WERI-Rb-1 (cell line): Measurements from ENCODE around the gene EFNA1.

Source experiments
- DNase-seq: peaks from one replicate; pipeline ENCODE4 v3.0.0-alpha.2; 2020
- H3K27ac ChIP-seq: fragments of 250-450 bp; sonication (Bioruptor Pico); 2 replicates; pipeline ENCODE4 v1.5.1; 2020; ENCODE audit warnings: mild to moderate bottlenecking, moderate library complexity
- H3K27me3 ChIP-seq: fragments of 250-450 bp; sonication (Bioruptor Pico); 2 replicates; pipeline ENCODE4 v1.5.1; 2021; ENCODE audit warnings: mild to moderate bottlenecking, low read depth, moderate library complexity; ENCODE audit not compliant: insufficient read depth, severe bottlenecking
- H3K36me3 ChIP-seq: fragments of 250-450 bp; sonication (Bioruptor Pico); 2 replicates; pipeline ENCODE4 v1.5.1; 2020; ENCODE audit warnings: mild to moderate bottlenecking, moderate library complexity
- H3K4me3 ChIP-seq: 2 replicates; pipeline ENCODE4 v1.5.1; 2011; ENCODE audit warnings: low read depth, mild to moderate bottlenecking, control low read depth, low read length
- H3K9me3 ChIP-seq: fragments of 250-450 bp; sonication (Bioruptor Pico); 2 replicates; pipeline ENCODE4 v1.5.1; 2021; ENCODE audit warnings: mild to moderate bottlenecking, moderate library complexity; ENCODE audit not compliant: severe bottlenecking
- CTCF ChIP-seq: IDR thresholded peaks from 2 replicates; pipeline ENCODE4 v1.5.1; 2011; ENCODE audit warnings: low read depth, mild to moderate bottlenecking, control low read depth, inconsistent platforms, low read length

The EFNA1 gene

GRCh38 chr1:155099331-155099730, 28.3 kb upstream of the EFNA1 start:
- TF ChIP-seq CTCF = no peak
- H3K27me3 ChIP-seq = no peaks in the 10 kb centered on the region
- no peak for DNase-seq
- H3K9me3 ChIP-seq = no peaks in the 10 kb centered on the region
- H3K27ac ChIP-seq = no peak overlapping the region
- no peak overlapping the region for H3K4me3 ChIP-seq
- no peaks in the 10 kb centered on the region for H3K36me3 ChIP-seq

GRCh38 chr1:155103325-155103724, 24.4 kb upstream of the EFNA1 start:
- no peaks in the 10 kb centered on the region for H3K27me3 ChIP-seq
- H3K27ac ChIP-seq = no peak overlapping the region

GRCh38 chr1:155104605-155105534, 22.8 kb upstream of the EFNA1 start:
- Histone ChIP-seq H3K27me3 (no peaks in the 10 kb centered on the region), H3K36me3 (no peaks in the 10 kb centered on the region), H3K27ac (no peak overlapping the region), H3K9me3 (no peaks in the 10 kb centered on the region), H3K4me3 (no peak overlapping the region)
- DNase-seq = no peak
- TF ChIP-seq CTCF = no peak

More at GRCh38 chr1:155103325-155103724, 24.4 kb upstream of the EFNA1 start:
- no peak for TF ChIP-seq CTCF
- no peak for DNase-seq
- no peak overlapping the region for H3K4me3 ChIP-seq
- H3K9me3 ChIP-seq = no peaks in the 10 kb centered on the region
- H3K36me3 ChIP-seq = no peaks in the 10 kb centered on the region

GRCh38 chr1:155105604-155106011, 22.1 kb upstream of the EFNA1 start:
- Histone ChIP-seq H3K27me3 (no peaks in the 10 kb centered on the region), H3K27ac (no peak overlapping the region), H3K4me3 (no peak overlapping the region), H3K9me3 (no peaks in the 10 kb centered on the region), H3K36me3 (no peaks in the 10 kb centered on the region)
- no peak for DNase-seq
- no peak for TF ChIP-seq CTCF

GRCh38 chr1:155106862-155107261, 20.8 kb upstream of the EFNA1 start:
- Histone ChIP-seq H3K27me3 (no peaks in the 10 kb centered on the region), H3K36me3 (no peaks in the 10 kb centered on the region), H3K9me3 (no peaks in the 10 kb centered on the region), H3K27ac (no peak overlapping the region), H3K4me3 (no peak overlapping the region)
- no peak for TF ChIP-seq CTCF
- DNase-seq = no peak
